Fibroblast of skin of back (primary cell): Measurements from ENCODE around the gene HSPA12B.

ENCODE experiments used
- DNase-seq: peaks from one replicate; pipeline ENCODE4 v3.0.0-alpha.2; 2013

Gene HSPA12B

GRCh38 chr20:3749689-3750531, 17.4 kb downstream of the HSPA12B start:
- DNase-seq = no peak

GRCh38 chr20:3751305-3751674, 18.8 kb downstream of the HSPA12B start:
- DNase-seq = no peak

GRCh38 chr20:3751675-3752385, 19.3 kb downstream of the HSPA12B start:
- DNase-seq = no peak

- no peak for DNase-seq
These were observed 19.9 kb downstream of the HSPA12B start for GRCh38 chr20:3752386-3752759.

GRCh38 chr20:3753098-3753497, 20.6 kb downstream of the HSPA12B start:
- peak; percentile 59 for DNase-seq

- DNase-seq = no peak
These were observed 21.2 kb downstream of the HSPA12B start for GRCh38 chr20:3753501-3754275.

- DNase-seq = no peak
These were observed 21.8 kb downstream of the HSPA12B start for GRCh38 chr20:3754276-3754630.

- DNase-seq = no peak
These were observed 22.8 kb downstream of the HSPA12B start for GRCh38 chr20:3755269-3755668.

GRCh38 chr20:3755814-3756480, 23.5 kb downstream of the HSPA12B start:
- no peak for DNase-seq

GRCh38 chr20:3757268-3757667, 24.8 kb downstream of the HSPA12B start:
- no peak for DNase-seq

GRCh38 chr20:3758566-3758965, 26.1 kb downstream of the HSPA12B start:
- no peak for DNase-seq

- DNase-seq = no peak
These were observed 26.9 kb downstream of the HSPA12B start for GRCh38 chr20:3759316-3759823.

- DNase-seq = no peak
These were observed 27.4 kb downstream of the HSPA12B start for GRCh38 chr20:3759884-3760283.

GRCh38 chr20:3760655-3761348, 28.3 kb downstream of the HSPA12B start:
- DNase-seq = no peak

GRCh38 chr20:3763671-3764601, 31.5 kb downstream of the HSPA12B start:
- DNase-seq = no peak

- no peak for DNase-seq
These were observed 32.2 kb downstream of the HSPA12B start for GRCh38 chr20:3764659-3765058.

- DNase-seq = no peak
These were observed 32.8 kb downstream of the HSPA12B start for GRCh38 chr20:3765171-3765882.

- no peak for DNase-seq
These were observed 34.1 kb downstream of the HSPA12B start for GRCh38 chr20:3766422-3767109.

GRCh38 chr20:3767110-3767426, 34.6 kb downstream of the HSPA12B start:
- DNase-seq = no peak
